SK-N-SH treated with all-trans-retinoic acid at 6 μM for 48 hours (cell line): ENCODE measurements around the gene SPATA33.
A peak's percentile ranks its signal among the peaks of the same experiment; 100 is the strongest.

Source experiments
- ATAC-seq: fragments of 200-7000 bp; cut with Tn5 transposase; 3 replicates; pipeline ENCODE4 v1.9.1; 2020; ENCODE audit warnings: mild to moderate bottlenecking, moderate library complexity
- ARNTL ChIP-seq: fragments of 450-650 bp; formaldehyde crosslinking; IDR thresholded peaks from 2 replicates; pipeline ENCODE4 v1.5.0; 2020; ENCODE audit warnings: low read depth, mild to moderate bottlenecking, moderate library complexity, borderline replicate concordance
- BACH2 ChIP-seq: fragments of 250-450 bp; sonication (Bioruptor Pico); IDR thresholded peaks from 2 replicates; pipeline ENCODE4 v1.9.0; 2021; ENCODE audit warnings: mild to moderate bottlenecking, borderline replicate concordance
- CSRNP3 ChIP-seq: fragments of 250-450 bp; sonication (Bioruptor Pico); IDR thresholded peaks from 2 replicates; pipeline ENCODE4 v1.5.1; 2021; ENCODE audit warnings: mild to moderate bottlenecking, moderate library complexity
- ESRRG ChIP-seq: fragments of 250-450 bp; sonication (Bioruptor Pico); IDR thresholded peaks from 2 replicates; pipeline ENCODE4 v1.6.1; 2021; ENCODE audit warnings: mild to moderate bottlenecking
- GLIS3 ChIP-seq: fragments of 250-450 bp; sonication (Bioruptor Pico); IDR thresholded peaks from 2 replicates; pipeline ENCODE4 v1.5.0; 2020; ENCODE audit warnings: mild to moderate bottlenecking, moderate library complexity
- ISL1 ChIP-seq: fragments of 250-450 bp; sonication (Bioruptor Pico); IDR thresholded peaks from 2 replicates; pipeline ENCODE4 v2.1.2; 2022; ENCODE audit warnings: mild to moderate bottlenecking, moderate library complexity
- OSR1 ChIP-seq: fragments of 250-450 bp; sonication (Bioruptor Pico); IDR thresholded peaks from 2 replicates; pipeline ENCODE4 v1.8.0; 2022; ENCODE audit warnings: moderate library complexity, mild to moderate bottlenecking, inconsistent platforms
- PATZ1 ChIP-seq: fragments of 250-450 bp; sonication (Bioruptor Pico); IDR thresholded peaks from 2 replicates; pipeline ENCODE4 v1.8.0; 2020; ENCODE audit warnings: mild to moderate bottlenecking, moderate library complexity, borderline replicate concordance
- POU6F1 ChIP-seq: fragments of 250-450 bp; sonication (Bioruptor Pico); IDR thresholded peaks from 2 replicates; pipeline ENCODE4 v1.8.0; 2021; ENCODE audit warnings: low read depth, mild to moderate bottlenecking, moderate library complexity, borderline replicate concordance
- PPARA ChIP-seq: fragments of 250-450 bp; sonication (Bioruptor Pico); IDR thresholded peaks from 2 replicates; pipeline ENCODE4 v1.5.0; 2020; ENCODE audit warnings: mild to moderate bottlenecking, borderline replicate concordance
- RARB ChIP-seq: fragments of 250-450 bp; sonication (Bioruptor Pico); IDR thresholded peaks from 2 replicates; pipeline ENCODE4 v1.8.0; 2021; ENCODE audit warnings: mild to moderate bottlenecking, moderate library complexity
- SNAI2 ChIP-seq: fragments of 250-450 bp; sonication (Bioruptor Pico); IDR thresholded peaks from 2 replicates; pipeline ENCODE4 v1.5.0; 2020; ENCODE audit warnings: mild to moderate bottlenecking, moderate library complexity
- TCF4 ChIP-seq: fragments of 250-450 bp; sonication (Bioruptor Pico); IDR thresholded peaks from 2 replicates; pipeline ENCODE4 v1.8.0; 2021; ENCODE audit warnings: mild to moderate bottlenecking, moderate library complexity, borderline replicate concordance
- TOX ChIP-seq: fragments of 250-450 bp; sonication (Bioruptor Pico); IDR thresholded peaks from 2 replicates; pipeline ENCODE4 v1.8.0; 2021; ENCODE audit warnings: mild to moderate bottlenecking, moderate library complexity, borderline replicate concordance
- ZC3H10 ChIP-seq: fragments of 250-450 bp; sonication (Bioruptor Pico); IDR thresholded peaks from 2 replicates; pipeline ENCODE4 v1.5.1; 2021; ENCODE audit warnings: mild to moderate bottlenecking, moderate library complexity
- ZFP3 ChIP-seq: fragments of 250-450 bp; sonication (Bioruptor Pico); IDR thresholded peaks from 2 replicates; pipeline ENCODE4 v1.5.0; 2020; ENCODE audit warnings: mild to moderate bottlenecking, moderate library complexity
- ZFP30 ChIP-seq: fragments of 450-650 bp; formaldehyde crosslinking; IDR thresholded peaks from 2 replicates; pipeline ENCODE4 v1.5.0; 2022; ENCODE audit warnings: mild to moderate bottlenecking, moderate library complexity
- ZNF565 ChIP-seq: fragments of 450-650 bp; formaldehyde crosslinking; conservative IDR thresholded peaks from 2 replicates; pipeline ENCODE4 v1.5.0; 2020; ENCODE audit warnings: low read depth, mild to moderate bottlenecking, moderate library complexity
- ZNF70 ChIP-seq: fragments of 450-650 bp; formaldehyde crosslinking; IDR thresholded peaks from 2 replicates; pipeline ENCODE4 v1.5.0; 2020; ENCODE audit warnings: mild to moderate bottlenecking, moderate library complexity
- ZNF8 ChIP-seq: fragments of 450-650 bp; formaldehyde crosslinking; IDR thresholded peaks from 2 replicates; pipeline ENCODE4 v1.5.0; 2020; ENCODE audit warnings: mild to moderate bottlenecking, moderate library complexity

Gene SPATA33

GRCh38 chr16:89711601-89712273 lies 54.1 kb downstream of the SPATA33 start:
- peak; percentile 83 for ATAC-seq
- no peak for TF ChIP-seq POU6F1 (CRISPR knock-in tag)
- no peak for TF ChIP-seq ISL1 (CRISPR knock-in tag)
- no peak for TF ChIP-seq ZNF70
- 0 out of 2 replicates have a peak, but pooled peaks have one; percentile 17 for TF ChIP-seq PATZ1 (CRISPR knock-in tag)
- TF ChIP-seq TCF4 (CRISPR knock-in tag): no peak
- TF ChIP-seq CSRNP3 (CRISPR knock-in tag): no peak

- ATAC-seq: peak; percentile 56
- TF ChIP-seq ZNF565 (CRISPR knock-in tag) (no peak), POU6F1 (CRISPR knock-in tag) (no peak), ZFP3 (no peak)
These were observed 54.7 kb downstream of the SPATA33 start for GRCh38 chr16:89712274-89712781.

GRCh38 chr16:89716493-89716892 lies 58.9 kb downstream of the SPATA33 start:
- TF ChIP-seq GLIS3 (CRISPR knock-in tag) (no peak), TOX (no peak), TCF4 (CRISPR knock-in tag) (no peak), RARB (CRISPR knock-in tag) (no peak)
- ATAC-seq: no peak

- no peak for ATAC-seq
- TF ChIP-seq POU6F1 (CRISPR knock-in tag) (no peak), PPARA (CRISPR knock-in tag) (no peak), CSRNP3 (CRISPR knock-in tag) (no peak), ZFP30 (CRISPR knock-in tag) (no peak), ZC3H10 (CRISPR knock-in tag) (no peak), ZNF70 (no peak), SNAI2 (no peak), TCF4 (CRISPR knock-in tag) (no peak), TOX (no peak), ZNF8 (no peak), ZNF565 (CRISPR knock-in tag) (no peak), BACH2 (CRISPR knock-in tag) (no peak), RARB (CRISPR knock-in tag) (no peak), ESRRG (CRISPR knock-in tag) (no peak), PATZ1 (CRISPR knock-in tag) (no peak), ARNTL (CRISPR knock-in tag) (no peak), OSR1 (CRISPR knock-in tag) (no peak), GLIS3 (CRISPR knock-in tag) (no peak)
These were observed 59.5 kb downstream of the SPATA33 start for GRCh38 chr16:89716916-89717687.
